NCI-H748 (cell line): ENCODE measurements around the gene PARD3.
A peak's percentile ranks its signal among the peaks of the same experiment; 100 is the strongest.

Source experiments
- DNase-seq: peaks from one replicate; lab custom pipeline; 2025; ENCODE audit not compliant: unreplicated experiment; lab: John Stamatoyannopoulos, UW

PARD3 gene

GRCh38 chr10:34520510-34520909 lies 294.6 kb downstream of the PARD3 start:
- DNase-seq: no peak

- peak; percentile 89 for DNase-seq
Observed at GRCh38 chr10:34520084-34520483, 295.0 kb downstream of the PARD3 start.

- no peak for DNase-seq
Observed at GRCh38 chr10:34514290-34514689, 300.8 kb downstream of the PARD3 start.

GRCh38 chr10:34513636-34514035 lies 301.5 kb downstream of the PARD3 start:
- DNase-seq: no peak

GRCh38 chr10:34507217-34507616 lies 307.9 kb downstream of the PARD3 start:
- peak; percentile 88 for DNase-seq

GRCh38 chr10:34506786-34507185 lies 308.3 kb downstream of the PARD3 start:
- peak; percentile 58 for DNase-seq

GRCh38 chr10:34505338-34505737 lies 309.8 kb downstream of the PARD3 start:
- no peak for DNase-seq

GRCh38 chr10:34504534-34504933 lies 310.6 kb downstream of the PARD3 start:
- DNase-seq: peak; percentile 17

GRCh38 chr10:34503704-34504103 lies 311.4 kb downstream of the PARD3 start:
- DNase-seq: no peak

GRCh38 chr10:34499612-34500279 lies 315.4 kb downstream of the PARD3 start:
- no peak for DNase-seq

GRCh38 chr10:34498821-34499220 lies 316.3 kb downstream of the PARD3 start:
- DNase-seq: no peak

- no peak for DNase-seq
Observed at GRCh38 chr10:34495938-34496337, 319.2 kb downstream of the PARD3 start.

- no peak for DNase-seq
Observed at GRCh38 chr10:34494012-34494411, 321.1 kb downstream of the PARD3 start.

GRCh38 chr10:34492081-34492480 lies 323.0 kb downstream of the PARD3 start:
- DNase-seq: peak; percentile 82

GRCh38 chr10:34491678-34492077 lies 323.4 kb downstream of the PARD3 start:
- DNase-seq: peak; percentile 59

GRCh38 chr10:34489973-34490745 lies 324.9 kb downstream of the PARD3 start:
- DNase-seq: no peak

- peak; percentile 7 for DNase-seq
Observed at GRCh38 chr10:34489411-34489810, 325.7 kb downstream of the PARD3 start.

GRCh38 chr10:34488476-34489130 lies 326.5 kb downstream of the PARD3 start:
- no peak for DNase-seq

- DNase-seq: no peak
Observed at GRCh38 chr10:34486008-34486407, 329.1 kb downstream of the PARD3 start.

GRCh38 chr10:34484164-34484563 lies 330.9 kb downstream of the PARD3 start:
- DNase-seq: no peak

- DNase-seq: no peak
Observed at GRCh38 chr10:34480345-34480744, 334.8 kb downstream of the PARD3 start.
